Lung (tissue), 12 donors: Measurements from ENCODE around the gene COLEC12. TPM values are rescaled to one million over a fixed set of nuclear protein-coding genes. Genes with fewer than 3 reads are reported as not detected.

Source experiments
- ATAC-seq: fragments of 200-7000 bp; cut with Tn5 transposase; one replicate; pipeline ENCODE4 v1.9.1; 2020; ENCODE audit warnings: moderate number of reproducible peaks; ENCODE audit not compliant: insufficient read depth, low FRiP score
- DNase-seq, 3 donors: peaks; one replicate each; pipeline ENCODE4 v3.0.0-alpha.2; 2013 to 2017
- H3K27ac ChIP-seq, 2 donors: one replicate each; pipeline ENCODE4 v1.5.1; 2013; ENCODE audit warnings: mild to moderate bottlenecking in 2 of 2, moderate library complexity in 2 of 2, control low read depth in 1 of 2, inconsistent platforms in 1 of 2, low read depth in 1 of 2, low read length in 1 of 2
- H3K27me3 ChIP-seq, 3 donors: one replicate each; pipeline ENCODE4 v1.5.1; 2013; ENCODE audit warnings: low read length in 2 of 3; ENCODE audit not compliant: control insufficient read depth in 3 of 3, insufficient read depth in 3 of 3
- H3K36me3 ChIP-seq, 4 donors: one replicate each; pipeline ENCODE4 v1.5.1; 2013; ENCODE audit warnings: low read length in 4 of 4, mild to moderate bottlenecking in 1 of 4, moderate library complexity in 1 of 4; ENCODE audit not compliant: control insufficient read depth in 4 of 4, insufficient read depth in 4 of 4
- H3K4me1 ChIP-seq, 5 donors: one replicate each; pipeline ENCODE4 v1.5.1; 2013; ENCODE audit warnings: low read length in 5 of 5, mild to moderate bottlenecking in 2 of 5, moderate library complexity in 1 of 5; ENCODE audit not compliant: control insufficient read depth in 5 of 5, insufficient read depth in 5 of 5
- H3K4me3 ChIP-seq: one replicate; pipeline ENCODE4 v1.5.1; 2013; ENCODE audit warnings: mild to moderate bottlenecking, control low read depth, moderate library complexity
- H3K9ac ChIP-seq, 2 donors: one replicate each; pipeline ENCODE4 v1.5.1; 2013; ENCODE audit warnings: low read length in 2 of 2, control low read depth in 1 of 2; ENCODE audit not compliant: insufficient read depth in 1 of 2
- H3K9me3 ChIP-seq, 4 donors: one replicate each; pipeline ENCODE4 v1.5.1; 2013; ENCODE audit warnings: low read length in 3 of 4, mild to moderate bottlenecking in 1 of 4, moderate library complexity in 1 of 4; ENCODE audit not compliant: control insufficient read depth in 4 of 4, insufficient read depth in 3 of 4
- CTCF ChIP-seq: IDR thresholded peaks from 2 replicates; pipeline ENCODE4 v1.5.1; 2012; ENCODE audit warnings: mild to moderate bottlenecking; ENCODE audit errors: control extremely low read depth, extremely low read depth
- WGBS, 2 donors: extraction: QIAGEN DNeasy Blood & Tissue Kit; methylation state at CpG; one replicate each; pipeline ENCODE4 v1.1.7; 2013; 5-methylcytosine and 5-hydroxymethylcytosine counted together
- polyA plus RNA-seq, 2 donors: library from polyadenylated mRNA; stranded (reverse); fragments of 200-250 nt; gene quantifications; one replicate each; pipeline ENCODE4 v1.2.1, GENCODE V29; 2013
- total RNA-seq, 2 donors: library from RNA; depleted of rRNA in 1 of 2; stranded (reverse); fragments of >200 nt in 1 of 2; gene quantifications; one replicate each; pipeline ENCODE4 v1.2.1, GENCODE V29; 2014 to 2021
- donor health status: control.
- donor health status: control.
- donor health status: Bipolar disorder and iron deficiency.
- donor health status: healthy.
- donor health status: DM: yes; HTN: yes; CAD: no.

The COLEC12 gene
- total and polyA plus RNA-seq, 4 donors = 10.3 to 108 (median 28.1) TPM

- peak; percentile 56 to 64 (median 61) for DNase-seq
- Histone ChIP-seq H3K4me1 (peaks cover 0 to 30% (median 6%) of the 10 kb centered on the region in 5 donors), H3K36me3 (peaks cover 0 to 3% (median 0%) of the 10 kb centered on the region in 4 donors), H3K9me3 (no peaks in the 10 kb centered on the region), H3K9ac (peak overlapping the region; percentile 29 to 88), H3K27ac (peak overlapping the region in 1 of 2 donors; percentile 62), H3K27me3 (no peaks in the 10 kb centered on the region), H3K4me3 (peak overlapping the region; percentile 61)
- no peak for TF ChIP-seq CTCF
- peak; percentile 10 for ATAC-seq
- WGBS, 2 donors = 0 to 1% methylated on average over 79 to 93 of the region's 93 CpGs
Observed at GRCh38 chr18:499776-500631, 497 bp downstream of the COLEC12 start.

GRCh38 chr18:498931-499775 lies 1.3 kb downstream of the COLEC12 start:
- H3K9me3 ChIP-seq = no peaks in the 10 kb centered on the region
- H3K36me3 ChIP-seq = peaks cover 0 to 3% (median 0%) of the 10 kb centered on the region in 4 donors
- H3K27ac ChIP-seq = peak overlapping the region in 1 of 2 donors; percentile 33
- WGBS, 2 donors = 3 to 4% methylated on average over 32 of the region's 32 CpGs
- peaks cover 0 to 38% (median 6%) of the 10 kb centered on the region in 5 donors for H3K4me1 ChIP-seq
- TF ChIP-seq CTCF = no peak
- DNase-seq = peak in 2 of 3 donors; percentile 72 to 74
- H3K9ac ChIP-seq = peak overlapping the region; percentile 41 to 88
- ATAC-seq = peak; percentile 39
- H3K4me3 ChIP-seq = peak overlapping the region; percentile 61
- no peaks in the 10 kb centered on the region for H3K27me3 ChIP-seq

GRCh38 chr18:497688-498087 lies 2.8 kb downstream of the COLEC12 start:
- Histone ChIP-seq H3K36me3 (peaks cover 0 to 3% (median 0%) of the 10 kb centered on the region in 4 donors), H3K9me3 (no peaks in the 10 kb centered on the region), H3K27ac (no peak overlapping the region), H3K4me3 (no peak overlapping the region), H3K27me3 (no peaks in the 10 kb centered on the region), H3K4me1 (peaks cover 0 to 53% (median 6%) of the 10 kb centered on the region in 5 donors), H3K9ac (no peak overlapping the region)
- no peak for TF ChIP-seq CTCF
- DNase-seq (peak in 1 of 3 donors; percentile 52), ATAC-seq (no peak)
- WGBS, 2 donors = 76% methylated on average over 6 of the region's 6 CpGs
